ENCODE results near the gene PPM1A. TPM values are rescaled to one million over a fixed set of nuclear protein-coding genes. Genes with fewer than 3 reads are reported as not detected.

PPM1A gene
- total and polyA plus RNA-seq, 2 of the 13 experiments (the other 11 are each of a cell fraction or from before 2014, with no cell fraction given), result 23.3 to 29.8 TPM

- FAIRE-seq, result no peak
- ChIA-PET POLR2A (interaction anchor here (0.6 to 2.1 kb wide), 17 partner anchors 9 to 1446 kb away, joined by 3 to 18 read pairs (median 4); partner anchors contain the start of genes DHRS7, HIF1A, LRRC9 and PCNX4), CTCF (ENCODE audit: low intra/inter-chr PET ratio, low total read pairs) (no interaction called here)
- H4K20me1 ChIP-seq (ENCODE audit: insufficient read depth, low read length), result peaks cover 36% of the 10 kb centered on the region
- H3K27me3 ChIP-seq (ENCODE audit: control insufficient read depth in 1 of 2, insufficient read depth in 2 of 2, low read length in 2 of 2), result no peaks in the 10 kb centered on the region; a peak in 1 of 5 replicates
- H2AFZ ChIP-seq (ENCODE audit: low read length), result no peak overlapping the region
- H3K4me3 ChIP-seq (replicated peaks in 1 of 3; ENCODE audit: insufficient read depth in 1 of 3, low read depth in 2 of 3, low read length in 3 of 3), result peak overlapping the region; percentile 74 to 82 (median 81)
- peaks cover 47% of the 10 kb centered on the region for H3K79me2 ChIP-seq (ENCODE audit: insufficient read depth, low read length)
- intact Hi-C loops (cut with micrococcal nuclease; ENCODE audit: unreplicated experiment) (loop anchor here (2.0 kb wide), 1 partner anchor 157 kb away; no protein-coding TSS in a partner anchor), in situ Hi-C loops (cut with HindIII; ENCODE audit: extremely low pct_ligation_motif_present, low pct_unique_long_range_greater_than_20kb) (loop anchor here (5.0 kb wide), 1 partner anchor 157 kb away; the partner anchor contains the start of gene PCNX4)
- H3K4me2 ChIP-seq (ENCODE audit: low read depth, low read length), result peak overlapping the region; percentile 83
- peak overlapping the region; percentile 82 for H3K9ac ChIP-seq (ENCODE audit: insufficient read depth, low read depth, low read length)
- WGBS (ENCODE audit: low lambda C conversion rate), result 5% methylated on average over 4 of the region's 107 CpGs
- BruUV-seq (replicated peaks), result no TSS peak
- ATAC-seq, result peak; percentile 64
- H3K4me1 ChIP-seq (ENCODE audit: insufficient read depth, low read length), result peaks cover 55% of the 10 kb centered on the region
- DNase-seq (ENCODE audit: low spot score), result peak; percentile 58
- H3K27ac ChIP-seq (ENCODE audit: extremely low read length, insufficient read depth, low read length), result peak overlapping the region; percentile 82
- no peaks in the 10 kb centered on the region for H3K36me3 ChIP-seq (replicated peaks in 1 of 2; ENCODE audit: control insufficient read depth in 1 of 2, insufficient read depth in 2 of 2, low read length in 2 of 2)
- no peaks in the 10 kb centered on the region for H3K9me3 ChIP-seq (ENCODE audit: low read length)
- peak; percentile 24; the same call in 1 of the 2 replicates for TF ChIP-seq SPEN (CRISPR knock-in tag; IDR thresholded peaks at IDR 0.05; ENCODE audit: low read depth)
- TF ChIP-seq THAP9 (CRISPR knock-in tag; IDR thresholded peaks at IDR 0.05; ENCODE audit: borderline replicate concordance), result no peak
- peak; percentile 35; the same call in 1 of the 2 replicates for TF ChIP-seq KDM5A (IDR thresholded peaks at IDR 0.05; ENCODE audit: borderline replicate concordance, low read length)
- no peak for TF ChIP-seq ZNF563 (CRISPR knock-in tag; IDR thresholded peaks at IDR 0.05)
- peak; percentile 91 for TF ChIP-seq PATZ1 (CRISPR knock-in tag; IDR thresholded peaks at IDR 0.05)
- no peak for TF ChIP-seq AKAP8 (CRISPR knock-in tag; IDR thresholded peaks at IDR 0.05)
- TF ChIP-seq GABPB1 (CRISPR knock-in tag; IDR thresholded peaks at IDR 0.05), result peak; percentile 43; the same call in 1 of the 2 replicates
- 0 out of 2 replicates have a peak, but pooled peaks have one; percentile 22 for TF ChIP-seq KDM2A (CRISPR knock-in tag; IDR thresholded peaks at IDR 0.05; ENCODE audit: borderline replicate concordance, low read depth)
- peak; percentile 33; the same call in 1 of the 2 replicates for TF ChIP-seq FOXA3 (CRISPR knock-in tag; IDR thresholded peaks at IDR 0.05)
- no peak for TF ChIP-seq ZEB1 (IDR thresholded peaks at IDR 0.05; ENCODE audit: insufficient replicate concordance, low read depth)
- no peak for TF ChIP-seq ZNF362 (CRISPR knock-in tag; IDR thresholded peaks at IDR 0.05; ENCODE audit: borderline replicate concordance)
- TF ChIP-seq DR1 (CRISPR knock-in tag; IDR thresholded peaks at IDR 0.05), result no peak
- TF ChIP-seq MAZ (IDR thresholded peaks at IDR 0.05; ENCODE audit: borderline replicate concordance, low read depth, low read length), result peak; percentile 95
- TF ChIP-seq MAZ (CRISPR knock-in tag; IDR thresholded peaks at IDR 0.05; ENCODE audit: low read depth), result peak; percentile 48; the same call in 1 of the 2 replicates
- TF ChIP-seq ZNF567 (CRISPR knock-in tag; IDR thresholded peaks at IDR 0.05; ENCODE audit: borderline replicate concordance), result no peak
Observed at GRCh38 chr14:60249321-60250256, 568 bp downstream of the PPM1A start.
